Activated CD4-positive, alpha-beta memory T cell treated with anti-CD3 and anti-CD28 coated beads, Interleukin-2, amount 10 ng/mL, durations not matched to agents 7 days and 5 days (primary cell): ENCODE results near the gene SFI1. TPM values are rescaled to one million over a fixed set of nuclear protein-coding genes. Genes with fewer than 3 reads are reported as not detected.
"Not testable (repeated sequence)": the region's sequence is repeated elsewhere in the genome, so short reads cannot be mapped to it uniquely, and the experiment has no call there.

Source experiments
- CTCF ChIA-PET: fragments of 350-600 bp; sonication (Branson Sonifier 250); formaldehyde crosslinking; loops from one replicate; lab custom pipeline; 2021; ENCODE audit warnings: antibody characterized with exemption, inconsistent platforms; lab: Charles Lee
- POLR2A ChIA-PET: fragments of 350-600 bp; sonication (Branson Sonifier 250); formaldehyde crosslinking; loops from one replicate; lab custom pipeline; 2021; ENCODE audit warnings: antibody characterized with exemption; lab: Charles Lee
- DNase-seq: peaks from one replicate; pipeline ENCODE4 v3.0.0-alpha.2; 2020
- H3K27ac Mint-ChIP-seq: one replicate; pipeline ENCODE4 v1.8.0; 2021; ENCODE audit warnings: mild to moderate bottlenecking, mixed read lengths
- H3K27me3 Mint-ChIP-seq: one replicate; pipeline ENCODE4 v1.8.0; 2021; ENCODE audit warnings: mixed read lengths
- H3K36me3 Mint-ChIP-seq: one replicate; pipeline ENCODE4 v1.8.0; 2021; ENCODE audit warnings: low read depth, mixed read lengths
- H3K4me1 Mint-ChIP-seq: one replicate; pipeline ENCODE4 v1.8.0; 2021; ENCODE audit warnings: mixed read lengths
- H3K4me3 Mint-ChIP-seq: one replicate; pipeline ENCODE4 v1.8.0; 2021; ENCODE audit warnings: mild to moderate bottlenecking, mixed read lengths
- H3K9me3 Mint-ChIP-seq: one replicate; pipeline ENCODE4 v1.8.0; 2021; ENCODE audit warnings: mixed read lengths
- total RNA-seq, 2 experiments: library from RNA; stranded (reverse); gene quantifications; one replicate each; pipeline ENCODE4 v1.2.3, GENCODE V29; 2021

Gene SFI1
- total RNA-seq, 2 experiments from 2014 or later: 140 to 145 TPM

- H3K4me3 Mint-ChIP-seq: no peak overlapping the region
- H3K9me3 Mint-ChIP-seq: no peaks in the 10 kb centered on the region
- ChIA-PET POLR2A (interaction anchor here (2.7 kb wide), 1 partner anchor 10 kb away, joined by 10 read pairs; no protein-coding TSS in a partner anchor), CTCF (no interaction called here)
- H3K27ac Mint-ChIP-seq: no peak overlapping the region
- H3K36me3 Mint-ChIP-seq: peaks cover 65% of the 10 kb centered on the region
- no peak for DNase-seq
- H3K27me3 Mint-ChIP-seq: no peaks in the 10 kb centered on the region
- H3K4me1 Mint-ChIP-seq: peaks cover 13% of the 10 kb centered on the region
Measured at GRCh38 chr22:31477329-31477728, 19.0 kb upstream of the SFI1 start.

GRCh38 chr22:31481129-31481528, 15.2 kb upstream of the SFI1 start:
- no peak overlapping the region for H3K27ac Mint-ChIP-seq
- POLR2A ChIA-PET: interaction anchor here (0.6 kb wide), 2 partner anchors 10 to 718 kb away, joined by 3 read pairs; no protein-coding TSS in a partner anchor

GRCh38 chr22:31482470-31482869, 13.9 kb upstream of the SFI1 start:
- H3K27ac Mint-ChIP-seq, H3K27me3 Mint-ChIP-seq, H3K4me3 Mint-ChIP-seq, DNase-seq, H3K9me3 Mint-ChIP-seq, POLR2A ChIA-PET: not testable (repeated sequence)
- H3K36me3 Mint-ChIP-seq: peaks cover 83% of the 10 kb centered on the region
- CTCF ChIA-PET: interaction anchor here (0.5 kb wide), 1 partner anchor 76 kb away, joined by 3 read pairs; no protein-coding TSS in a partner anchor
- peaks cover 26% of the 10 kb centered on the region for H3K4me1 Mint-ChIP-seq

More at GRCh38 chr22:31481129-31481528, 15.2 kb upstream of the SFI1 start:
- peaks cover 27% of the 10 kb centered on the region for H3K4me1 Mint-ChIP-seq
- CTCF ChIA-PET: no interaction called here
- no peak for DNase-seq
- H3K9me3 Mint-ChIP-seq: no peaks in the 10 kb centered on the region
- no peak overlapping the region for H3K4me3 Mint-ChIP-seq
- peaks cover 78% of the 10 kb centered on the region for H3K36me3 Mint-ChIP-seq
- no peaks in the 10 kb centered on the region for H3K27me3 Mint-ChIP-seq

GRCh38 chr22:31486369-31486768, 10.0 kb upstream of the SFI1 start:
- Mint-ChIP-seq H3K36me3 (peaks cover 63% of the 10 kb centered on the region), H3K4me1 (peaks cover 46% of the 10 kb centered on the region)
- H3K4me3 Mint-ChIP-seq, H3K27me3 Mint-ChIP-seq, DNase-seq, H3K27ac Mint-ChIP-seq, CTCF ChIA-PET, H3K9me3 Mint-ChIP-seq: not testable (repeated sequence)
- POLR2A ChIA-PET: interaction anchor here (0.7 to 2.9 kb wide), 2 partner anchors 9 to 24 kb away, joined by 3 to 10 read pairs; no protein-coding TSS in a partner anchor

GRCh38 chr22:31486951-31487350, 9.4 kb upstream of the SFI1 start:
- Mint-ChIP-seq H3K4me1 (peaks cover 50% of the 10 kb centered on the region), H3K36me3 (peaks cover 57% of the 10 kb centered on the region), H3K27ac (no peak overlapping the region), H3K4me3 (no peak overlapping the region), H3K9me3 (no peaks in the 10 kb centered on the region), H3K27me3 (no peaks in the 10 kb centered on the region)
- DNase-seq: no peak
- ChIA-PET CTCF (interaction anchor here (0.7 kb wide), 2 partner anchors 88 to 136 kb away, joined by 3 to 6 read pairs; no protein-coding TSS in a partner anchor), POLR2A (interaction anchor here (2.9 kb wide), 1 partner anchor 9 kb away, joined by 10 read pairs; no protein-coding TSS in a partner anchor)

GRCh38 chr22:31488346-31488883, 7.9 kb upstream of the SFI1 start:
- Mint-ChIP-seq H3K27ac (peak overlapping the region; percentile 70), H3K27me3 (no peaks in the 10 kb centered on the region), H3K4me3 (peak overlapping the region; percentile 80), H3K36me3 (peaks cover 45% of the 10 kb centered on the region), H3K4me1 (peaks cover 53% of the 10 kb centered on the region), H3K9me3 (no peaks in the 10 kb centered on the region)
- no peak for DNase-seq
- ChIA-PET CTCF (interaction anchor here (2.0 kb wide), 1 partner anchor 37 kb away, joined by 8 read pairs; no protein-coding TSS in a partner anchor), POLR2A (interaction anchor here (0.6 to 2.9 kb wide), 12 partner anchors 9 to 181 kb away, joined by 3 to 10 read pairs (median 4); partner anchors contain the start of gene PATZ1)

GRCh38 chr22:31488988-31489617, 7.2 kb upstream of the SFI1 start:
- peaks cover 38% of the 10 kb centered on the region for H3K36me3 Mint-ChIP-seq
- peaks cover 52% of the 10 kb centered on the region for H3K4me1 Mint-ChIP-seq
- DNase-seq: peak; percentile 37
- ChIA-PET CTCF (interaction anchor here (2.0 kb wide), 1 partner anchor 38 kb away, joined by 8 read pairs; no protein-coding TSS in a partner anchor), POLR2A (interaction anchor here (0.7 to 1.6 kb wide), 12 partner anchors 8 to 181 kb away, joined by 3 to 9 read pairs (median 4); partner anchors contain the start of gene PATZ1)
- H3K9me3 Mint-ChIP-seq: no peaks in the 10 kb centered on the region
- H3K27me3 Mint-ChIP-seq: no peaks in the 10 kb centered on the region
- H3K4me3 Mint-ChIP-seq: peak overlapping the region; percentile 80
- H3K27ac Mint-ChIP-seq: peak overlapping the region; percentile 70

- H3K4me3 Mint-ChIP-seq: peak within 1 kb of the TSS; percentile 86
- H3K4me1 Mint-ChIP-seq: peaks cover 50% of the 10 kb centered on the region
- ChIA-PET CTCF (interaction anchor here (0.6 to 2.0 kb wide), 2 partner anchors 38 to 79 kb away, joined by 4 to 8 read pairs; no protein-coding TSS in a partner anchor), POLR2A (interaction anchor here (1.0 to 1.7 kb wide), 10 partner anchors 41 to 172 kb away, joined by 3 to 11 read pairs (median 4); partner anchors contain the start of gene PATZ1)
- peak; percentile 85 for DNase-seq
- H3K27ac Mint-ChIP-seq: peak within 1 kb of the TSS; percentile 98
- no peaks in the 10 kb centered on the region for H3K27me3 Mint-ChIP-seq
- H3K9me3 Mint-ChIP-seq: no peaks in the 10 kb centered on the region
- H3K36me3 Mint-ChIP-seq: peaks cover 30% of the 10 kb centered on the region
Measured at GRCh38 chr22:31489632-31490495, 6.5 kb upstream of the SFI1 start, which contains the start of gene EIF4ENIF1. TSS of gene EIF4ENIF1 (minus strand) at chr22:31489842. CDS start at chr22:31488718, 1,124 bp downstream.

- ChIA-PET POLR2A (interaction anchor here (0.8 to 1.7 kb wide), 7 partner anchors 10 to 172 kb away, joined by 3 to 11 read pairs (median 3); partner anchors contain the start of genes PATZ1 and PISD), CTCF (interaction anchor here (0.6 kb wide), 1 partner anchor 78 kb away, joined by 4 read pairs; no protein-coding TSS in a partner anchor)
- Mint-ChIP-seq H3K4me1 (peaks cover 43% of the 10 kb centered on the region), H3K4me3 (peak overlapping the region; percentile 86), H3K27ac (peak overlapping the region; percentile 98), H3K36me3 (peaks cover 24% of the 10 kb centered on the region), H3K27me3 (no peaks in the 10 kb centered on the region), H3K9me3 (no peaks in the 10 kb centered on the region)
- peak; percentile 67 for DNase-seq
Measured at GRCh38 chr22:31490496-31490925, 5.8 kb upstream of the SFI1 start.

- ChIA-PET POLR2A (interaction anchor here (0.5 to 1.7 kb wide), 8 partner anchors 11 to 201 kb away, joined by 3 to 11 read pairs (median 4); partner anchors contain the start of gene PISD), CTCF (no interaction called here)
- H3K27ac Mint-ChIP-seq: peak overlapping the region; percentile 98
- peaks cover 22% of the 10 kb centered on the region for H3K36me3 Mint-ChIP-seq
- no peaks in the 10 kb centered on the region for H3K9me3 Mint-ChIP-seq
- H3K27me3 Mint-ChIP-seq: no peaks in the 10 kb centered on the region
- H3K4me1 Mint-ChIP-seq: peaks cover 48% of the 10 kb centered on the region
- DNase-seq: no peak
- peak overlapping the region; percentile 86 for H3K4me3 Mint-ChIP-seq
Measured at GRCh38 chr22:31491218-31491962, 4.9 kb upstream of the SFI1 start.

- Mint-ChIP-seq H3K27ac (peak overlapping the region; percentile 61), H3K27me3 (no peaks in the 10 kb centered on the region), H3K9me3 (no peaks in the 10 kb centered on the region), H3K36me3 (peaks cover 18% of the 10 kb centered on the region), H3K4me3 (peak overlapping the region; percentile 27), H3K4me1 (peaks cover 45% of the 10 kb centered on the region)
- ChIA-PET POLR2A (interaction anchor here (1.1 kb wide), 1 partner anchor 202 kb away, joined by 3 read pairs; no protein-coding TSS in a partner anchor), CTCF (no interaction called here)
- DNase-seq: no peak
Measured at GRCh38 chr22:31492151-31492550, 4.2 kb upstream of the SFI1 start.
